GM12872 (cell line): Measurements from ENCODE around the gene FOXA1.

Experiments
- CTCF ChIP-seq: IDR thresholded peaks from 3 replicates; pipeline ENCODE4 v1.5.1; 2011; ENCODE audit warnings: low read depth, mild to moderate bottlenecking, low read length, moderate library complexity; ENCODE audit not compliant: insufficient read depth

FOXA1 gene

GRCh38 chr14:37585971-37586796 is 8.9 kb downstream of the FOXA1 start:
- TF ChIP-seq CTCF = no peak

GRCh38 chr14:37585101-37585511 is 9.9 kb downstream of the FOXA1 start:
- TF ChIP-seq CTCF = no peak

GRCh38 chr14:37584211-37585100 is 10.6 kb downstream of the FOXA1 start:
- no peak for TF ChIP-seq CTCF

- TF ChIP-seq CTCF = no peak
Observed at GRCh38 chr14:37583358-37584210, 11.5 kb downstream of the FOXA1 start.

- TF ChIP-seq CTCF = no peak
Observed at GRCh38 chr14:37580146-37580545, 14.9 kb downstream of the FOXA1 start.

GRCh38 chr14:37579274-37579673 is 15.8 kb downstream of the FOXA1 start:
- TF ChIP-seq CTCF = no peak
